Breast epithelium (tissue), 4 donors: ENCODE data around the gene UMAD1. TPM values are rescaled to one million over a fixed set of nuclear protein-coding genes. Genes with fewer than 3 reads are reported as not detected.

Experiments
- DNase-seq, 2 donors: peaks; one replicate each; pipeline ENCODE4 v3.0.0-alpha.2; 2019; ENCODE audit warnings: low spot score in 2 of 2
- H3K27ac ChIP-seq, 2 donors: fragments of 200-600 bp; sonication (generic) in 1 of 2; one replicate each; pipeline ENCODE4 v1.5.1; 2016 to 2019; ENCODE audit warnings: mild to moderate bottlenecking in 1 of 2
- H3K27me3 ChIP-seq, 2 donors: fragments of 200-600 bp; sonication (generic) in 1 of 2; one replicate each; pipeline versions ENCODE4 v1.5.1 to v1.6.0; 2017 to 2019; ENCODE audit warnings: control low read depth in 1 of 2, mild to moderate bottlenecking in 1 of 2
- H3K36me3 ChIP-seq: fragments of 200-600 bp; one replicate; pipeline ENCODE4 v1.5.1; 2019
- H3K4me1 ChIP-seq, 2 donors: fragments of 200-600 bp; sonication (generic); one replicate each; pipeline ENCODE4 v1.5.1; 2016 to 2019; ENCODE audit warnings: control low read depth in 1 of 2
- H3K4me3 ChIP-seq, 3 donors: fragments of 200-600 bp; sonication (generic); 1 replicate in 2 of 3; 2 replicates in 1 of 3; pipeline ENCODE4 v1.5.1; 2016 to 2019; ENCODE audit warnings: mild to moderate bottlenecking in 3 of 3, moderate library complexity in 2 of 3
- H3K9me3 ChIP-seq, 2 donors: fragments of 200-600 bp; sonication (generic) in 1 of 2; one replicate each; pipeline ENCODE4 v1.5.1; 2016 to 2019; ENCODE audit warnings: control low read depth in 1 of 2
- CTCF ChIP-seq, 3 donors: fragments of 450-650 bp; IDR thresholded peaks; one replicate each; pipeline ENCODE4 v1.5.1; 2016 to 2017; ENCODE audit warnings: antibody characterized with exemption in 3 of 3, mild to moderate bottlenecking in 3 of 3, moderate library complexity in 3 of 3
- POLR2A ChIP-seq: fragments of 450-650 bp; IDR thresholded peaks from one replicate; pipeline ENCODE4 v1.6.1; 2016; ENCODE audit warnings: antibody characterized with exemption, mild to moderate bottlenecking, moderate library complexity
- POLR2AphosphoS5 ChIP-seq, 3 donors: sonication (generic); formaldehyde crosslinking; IDR thresholded peaks; one replicate each; pipeline ENCODE4 v1.6.1; 2017; ENCODE audit warnings: antibody characterized with exemption in 3 of 3
- intact Hi-C: fragments of 100-400 bp; cut with DNase I; formaldehyde crosslinking; loops from one replicate; pipeline ENCODE4 v1.15.1; 2023; ENCODE audit warnings: low total_unique reads
- total RNA-seq, 3 donors: library from RNA; depleted of rRNA; stranded (reverse); fragments of >200 nt; gene quantifications; one replicate each; pipeline ENCODE4 v1.1.0, GENCODE V29; 2016

The UMAD1 gene
- total RNA-seq, 3 donors from 2014 or later: 13.6 to 25.6 (median 17.7) TPM

GRCh38 chr7:7757576-7757975 lies 117.0 kb downstream of the UMAD1 start:
- no peak overlapping the region for H3K27ac ChIP-seq
- no peaks in the 10 kb centered on the region for H3K9me3 ChIP-seq
- H3K4me1 ChIP-seq: peaks cover 0 to 4% of the 10 kb centered on the region in 2 donors
- H3K4me3 ChIP-seq: no peak overlapping the region
- no peaks in the 10 kb centered on the region for H3K27me3 ChIP-seq
- TF ChIP-seq CTCF (IDR thresholded peaks at IDR 0.05) (no peak), POLR2AphosphoS5 (IDR thresholded peaks at IDR 0.05) (no peak), POLR2A (no peak)
- no peak for DNase-seq
- no peaks in the 10 kb centered on the region for H3K36me3 ChIP-seq
- intact Hi-C loops: no loop called here

GRCh38 chr7:7761340-7761973 lies 120.9 kb downstream of the UMAD1 start:
- DNase-seq: no peak
- H3K36me3 ChIP-seq: no peaks in the 10 kb centered on the region
- no peak for TF ChIP-seq POLR2AphosphoS5 (IDR thresholded peaks at IDR 0.05)
- no peak for TF ChIP-seq POLR2A
- TF ChIP-seq CTCF (IDR thresholded peaks at IDR 0.05): peak in 2 of 3 donors; percentile 21 to 31
- peaks cover 0 to 4% of the 10 kb centered on the region in 2 donors for H3K4me1 ChIP-seq
- H3K9me3 ChIP-seq: no peaks in the 10 kb centered on the region
- no peaks in the 10 kb centered on the region for H3K27me3 ChIP-seq
- peak overlapping the region in 1 of 2 donors; percentile 56 for H3K27ac ChIP-seq
- intact Hi-C loops: no loop called here
- peak overlapping the region; percentile 32 to 53 (median 40) for H3K4me3 ChIP-seq

- H3K36me3 ChIP-seq: no peaks in the 10 kb centered on the region
- TF ChIP-seq CTCF (IDR thresholded peaks at IDR 0.05) (no peak), POLR2AphosphoS5 (IDR thresholded peaks at IDR 0.05) (no peak), POLR2A (no peak)
- H3K4me3 ChIP-seq: peak overlapping the region; percentile 32 to 53 (median 40)
- peak overlapping the region; percentile 3 to 56 for H3K27ac ChIP-seq
- H3K27me3 ChIP-seq: no peaks in the 10 kb centered on the region
- intact Hi-C loops: no loop called here
- H3K4me1 ChIP-seq: peaks cover 0 to 4% of the 10 kb centered on the region in 2 donors
- H3K9me3 ChIP-seq: no peaks in the 10 kb centered on the region
- no peak for DNase-seq
Observed at GRCh38 chr7:7761974-7762779, 121.6 kb downstream of the UMAD1 start.

- no peak overlapping the region for H3K4me3 ChIP-seq
- no peaks in the 10 kb centered on the region for H3K27me3 ChIP-seq
- intact Hi-C loops: no loop called here
- TF ChIP-seq CTCF (IDR thresholded peaks at IDR 0.05) (no peak), POLR2A (no peak), POLR2AphosphoS5 (IDR thresholded peaks at IDR 0.05) (no peak)
- DNase-seq: no peak
- peaks cover 0 to 4% of the 10 kb centered on the region in 2 donors for H3K4me1 ChIP-seq
- H3K36me3 ChIP-seq: no peaks in the 10 kb centered on the region
- no peaks in the 10 kb centered on the region for H3K9me3 ChIP-seq
- peak overlapping the region in 1 of 2 donors; percentile 33 for H3K27ac ChIP-seq
Observed at GRCh38 chr7:7764520-7765396, 124.2 kb downstream of the UMAD1 start.
